Mesodermal cell (in vitro differentiated cells): ENCODE results near the gene KRI1. TPM values are rescaled to one million over a fixed set of nuclear protein-coding genes. Genes with fewer than 3 reads are reported as not detected.

ENCODE experiments used
- H3K27ac ChIP-seq: 2 replicates; pipeline ENCODE4 v1.7.0; 2013; ENCODE audit warnings: mild to moderate bottlenecking, low read depth, low read length, moderate library complexity; ENCODE audit not compliant: severe bottlenecking
- H3K36me3 ChIP-seq: 2 replicates; pipeline ENCODE4 v1.7.1; 2013; ENCODE audit warnings: mild to moderate bottlenecking, low read length, moderate library complexity; ENCODE audit not compliant: control insufficient read depth, insufficient read depth
- H3K4me1 ChIP-seq: one replicate; pipeline ENCODE4 v1.7.1; 2013; ENCODE audit warnings: mild to moderate bottlenecking, low read length; ENCODE audit not compliant: insufficient read depth, control insufficient read depth, poor library complexity, severe bottlenecking
- H3K4me3 ChIP-seq: 2 replicates; pipeline ENCODE4 v1.7.0; 2013; ENCODE audit warnings: low read length, control low read depth, mild to moderate bottlenecking; ENCODE audit not compliant: insufficient read depth, poor library complexity, severe bottlenecking; ENCODE audit errors: extremely low read depth
- H3K9me3 ChIP-seq: 2 replicates; pipeline ENCODE4 v1.7.1; 2013; ENCODE audit warnings: mild to moderate bottlenecking, low read length, moderate library complexity; ENCODE audit not compliant: control insufficient read depth
- WGBS, 2 experiments: methylation state at CpG; one replicate each; pipeline ENCODE4 v1.1.5; 2013; ENCODE audit warnings: missing lambda C conversion rate in 2 of 2; ENCODE audit not compliant: insufficient coverage in 2 of 2; 5-methylcytosine and 5-hydroxymethylcytosine counted together
- polyA plus RNA-seq, 2 experiments: library from polyadenylated mRNA; stranded (reverse); fragments of 50-300 nt; gene quantifications; one replicate each; pipeline ENCODE4 v1.2.3, GENCODE V29; 2013

The KRI1 gene
- polyA plus RNA-seq (2013, experiment 1 of 2) = 15.6 TPM
- polyA plus RNA-seq (2013, experiment 2 of 2) = 16.4 TPM

GRCh38 chr19:10565567-10566407 is at the start of gene KRI1:
TSS of gene KRI1 (minus strand) at chr19:10566010. CDS start at chr19:10565999, 11 bp downstream.
- peaks cover 20% of the 10 kb centered on the region for H3K4me1 ChIP-seq
- H3K9me3 ChIP-seq = no peaks in the 10 kb centered on the region
- 0% methylated on average over 64 to 82 of the region's 94 CpGs for WGBS, 2 experiments
- peak within 1 kb of the TSS; percentile 62 for H3K27ac ChIP-seq
- H3K36me3 ChIP-seq = peaks cover 13% of the 10 kb centered on the region
- peak within 1 kb of the TSS; percentile 80 for H3K4me3 ChIP-seq

GRCh38 chr19:10612499-10613119 is 46.8 kb upstream of the KRI1 start:
- Histone ChIP-seq H3K27ac (no peak overlapping the region), H3K4me1 (peaks cover 4% of the 10 kb centered on the region), H3K36me3 (peaks cover 28% of the 10 kb centered on the region), H3K9me3 (no peaks in the 10 kb centered on the region), H3K4me3 (no peak overlapping the region)
- 96 to 98% methylated on average over 12 to 14 of the region's 15 CpGs for WGBS, 2 experiments

- Histone ChIP-seq H3K27ac (no peak overlapping the region), H3K9me3 (no peaks in the 10 kb centered on the region), H3K36me3 (peaks cover 25% of the 10 kb centered on the region), H3K4me3 (no peak overlapping the region), H3K4me1 (peaks cover 2% of the 10 kb centered on the region)
- WGBS, 2 experiments = 92 to 95% methylated on average over 4 to 5 of the region's 5 CpGs
Measured at GRCh38 chr19:10611907-10612306, 46.1 kb upstream of the KRI1 start.

DNA sequence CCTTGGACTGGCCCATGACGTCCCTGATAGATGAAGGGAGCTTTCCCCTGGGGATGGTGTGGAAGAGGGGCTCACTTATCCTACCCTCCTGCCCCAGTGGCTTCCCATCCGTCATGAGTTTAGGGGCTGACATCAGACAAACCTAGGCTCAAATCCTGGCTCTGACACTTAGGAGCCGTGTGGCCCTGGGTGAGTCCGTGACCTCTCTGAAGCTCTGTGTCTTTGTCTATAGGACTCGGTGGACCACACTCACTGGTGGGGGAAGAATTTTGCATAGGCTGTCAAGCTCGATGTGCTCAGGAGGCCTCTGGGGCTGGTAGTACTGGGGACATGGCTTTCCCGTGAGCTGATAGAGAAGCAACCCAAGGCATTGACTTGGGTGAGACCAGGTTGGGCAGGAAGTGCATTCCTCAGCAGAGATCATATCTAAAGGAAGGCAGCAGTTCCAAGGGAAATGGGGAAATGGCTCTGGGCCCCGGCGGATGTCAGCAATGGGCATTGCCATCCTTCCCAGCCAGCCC is 38.7 kb upstream of the KRI1 start:
- Histone ChIP-seq H3K27ac (peak overlapping the region; percentile 87), H3K9me3 (no peaks in the 10 kb centered on the region), H3K36me3 (no peaks in the 10 kb centered on the region), H3K4me3 (no peak overlapping the region), H3K4me1 (peaks cover 17% of the 10 kb centered on the region)
- 89 to 93% methylated on average over 8 of the region's 9 CpGs for WGBS, 2 experiments

GRCh38 chr19:10603873-10604459 is 38.2 kb upstream of the KRI1 start:
- H3K27ac ChIP-seq = peak overlapping the region; percentile 87
- peak overlapping the region; percentile 84 for H3K4me3 ChIP-seq

GRCh38 chr19:10603084-10603872 is 37.5 kb upstream of the KRI1 start:
- peak overlapping the region; percentile 87 for H3K27ac ChIP-seq
- peak overlapping the region; percentile 84 for H3K4me3 ChIP-seq
- 4 to 13% methylated on average over 16 to 18 of the region's 19 CpGs for WGBS, 2 experiments
- no peaks in the 10 kb centered on the region for H3K9me3 ChIP-seq
- H3K4me1 ChIP-seq = peaks cover 17% of the 10 kb centered on the region
- H3K36me3 ChIP-seq = no peaks in the 10 kb centered on the region

More at GRCh38 chr19:10603873-10604459, 38.2 kb upstream of the KRI1 start:
- Histone ChIP-seq H3K9me3 (no peaks in the 10 kb centered on the region), H3K36me3 (no peaks in the 10 kb centered on the region), H3K4me1 (peaks cover 17% of the 10 kb centered on the region)
- 74 to 81% methylated on average over 6 to 7 of the region's 9 CpGs for WGBS, 2 experiments

GRCh38 chr19:10602330-10603083 is 36.7 kb upstream of the KRI1 start:
- peaks cover 17% of the 10 kb centered on the region for H3K4me1 ChIP-seq
- no peaks in the 10 kb centered on the region for H3K36me3 ChIP-seq
- H3K27ac ChIP-seq = peak overlapping the region; percentile 87
- H3K9me3 ChIP-seq = no peaks in the 10 kb centered on the region
- WGBS, 2 experiments = 0% methylated on average over 31 to 55 of the region's 76 CpGs
- peak overlapping the region; percentile 84 for H3K4me3 ChIP-seq

GRCh38 chr19:10601999-10602329 is 36.2 kb upstream of the KRI1 start:
- Histone ChIP-seq H3K4me1 (peaks cover 17% of the 10 kb centered on the region), H3K27ac (peak overlapping the region; percentile 53), H3K9me3 (no peaks in the 10 kb centered on the region), H3K4me3 (peak overlapping the region; percentile 5), H3K36me3 (no peaks in the 10 kb centered on the region)
- 42 to 70% methylated on average over 2 of the region's 7 CpGs for WGBS, 2 experiments

GRCh38 chr19:10600149-10600548 is 34.3 kb upstream of the KRI1 start:
- no peak overlapping the region for H3K4me3 ChIP-seq
- H3K36me3 ChIP-seq = no peaks in the 10 kb centered on the region
- no peak overlapping the region for H3K27ac ChIP-seq
- H3K9me3 ChIP-seq = no peaks in the 10 kb centered on the region
- peaks cover 17% of the 10 kb centered on the region for H3K4me1 ChIP-seq
- 97 to 100% methylated on average over 3 to 4 of the region's 5 CpGs for WGBS, 2 experiments
